GM19324 (cell line): ENCODE measurements around the gene ZW10.
"Not testable (repeated sequence)": the region's sequence is repeated elsewhere in the genome, so short reads cannot be mapped to it uniquely, and the experiment has no call there.

Source experiments
- ATAC-seq: cut with Tn5 transposase; IDR thresholded peaks from one replicate; pipeline ENCODE4 v1.9.1; 2021; ENCODE audit warnings: mild to moderate bottlenecking, moderate library complexity; ENCODE audit not compliant: unreplicated experiment, low FRiP score

Gene ZW10

GRCh38 chr11:113773416-113774173, at the start of gene ZW10:
TSS of gene ZW10 (minus strand) at chr11:113773692. CDS start at chr11:113773666, 26 bp downstream.
- ATAC-seq: peak; percentile 99

- no peak for ATAC-seq
Measured at GRCh38 chr11:113818426-113818825, 44.9 kb upstream of the ZW10 start.

DNA sequence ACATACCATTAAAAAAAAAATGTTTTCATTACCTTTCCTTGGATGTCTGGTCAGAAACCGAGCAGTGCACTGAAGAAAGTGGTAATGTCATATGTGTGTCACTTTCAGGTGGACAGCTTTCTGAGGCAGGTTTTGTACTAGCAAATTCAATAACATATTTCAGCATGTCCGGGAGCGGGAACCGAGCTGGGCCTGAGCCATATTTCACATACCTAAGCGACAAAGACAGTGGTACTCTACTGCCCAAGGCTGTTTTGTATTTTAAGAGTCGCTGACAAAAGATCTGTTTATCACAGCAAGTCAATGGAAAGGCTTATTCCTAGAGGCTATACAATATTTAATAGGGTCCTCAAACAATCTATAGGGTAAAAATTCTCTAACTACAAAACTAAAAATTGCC, 44.1 kb upstream of the ZW10 start:
- no peak for ATAC-seq

DNA sequence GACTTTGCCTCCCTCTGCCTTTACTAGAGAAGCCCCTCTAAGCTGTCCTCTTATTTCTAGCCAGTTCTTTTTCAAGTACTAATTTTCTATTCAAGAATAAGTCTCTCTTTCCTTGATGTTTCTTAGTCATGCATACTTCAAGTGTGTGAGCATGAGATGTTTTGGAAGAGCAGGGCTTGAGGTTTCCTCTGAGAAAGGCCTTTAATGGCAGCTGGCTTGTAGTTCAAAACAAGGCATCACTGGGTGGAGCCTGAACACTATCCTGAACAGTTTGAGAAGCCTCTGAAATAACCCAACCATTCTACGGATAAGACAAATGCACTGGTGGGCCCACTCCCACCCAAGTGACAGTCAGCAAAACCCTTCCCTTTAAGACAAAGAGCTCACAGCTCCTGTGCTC, 43.7 kb upstream of the ZW10 start:
- ATAC-seq: no peak

GRCh38 chr11:113814181-113814580, 40.7 kb upstream of the ZW10 start:
- ATAC-seq: no peak

DNA sequence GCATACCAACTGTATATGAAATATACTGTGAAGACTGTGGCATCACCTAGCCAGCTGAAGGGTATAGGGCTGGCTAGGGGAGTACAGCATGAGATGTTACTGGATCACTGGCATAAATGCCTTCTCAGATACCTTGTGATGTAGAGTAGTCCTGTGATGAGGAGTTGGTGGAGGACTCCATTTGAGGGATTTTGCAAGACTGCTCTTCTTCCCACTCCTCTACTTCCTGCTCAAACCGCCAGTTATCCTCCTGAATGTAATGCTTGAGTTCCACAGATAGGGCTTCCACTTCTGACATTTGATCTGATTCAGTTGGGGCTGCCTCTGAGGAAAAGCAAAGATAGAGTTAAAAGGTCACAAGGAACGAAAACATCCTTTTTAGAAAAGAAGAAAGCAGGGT, 35.4 kb upstream of the ZW10 start:
- no peak for ATAC-seq

DNA sequence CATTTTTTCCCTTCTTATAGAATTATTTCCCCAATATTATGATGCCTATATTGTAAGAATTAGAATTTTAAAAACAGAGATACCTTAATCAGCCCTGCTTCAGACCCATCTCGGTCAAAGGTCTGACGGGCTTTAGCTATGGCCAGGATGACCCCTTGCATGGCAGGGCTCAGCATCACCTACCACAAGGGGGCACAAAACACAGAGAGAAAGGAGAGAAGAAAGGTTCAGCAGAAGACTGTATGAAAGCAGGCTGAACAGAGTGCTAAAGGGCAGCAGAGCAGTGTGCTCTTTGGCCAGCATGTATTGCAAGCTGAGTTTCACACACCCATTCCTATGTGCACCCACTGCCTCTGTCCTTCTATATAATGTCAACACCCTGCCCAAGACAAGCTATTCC, 32.9 kb upstream of the ZW10 start:
- ATAC-seq: peak; percentile 57

DNA sequence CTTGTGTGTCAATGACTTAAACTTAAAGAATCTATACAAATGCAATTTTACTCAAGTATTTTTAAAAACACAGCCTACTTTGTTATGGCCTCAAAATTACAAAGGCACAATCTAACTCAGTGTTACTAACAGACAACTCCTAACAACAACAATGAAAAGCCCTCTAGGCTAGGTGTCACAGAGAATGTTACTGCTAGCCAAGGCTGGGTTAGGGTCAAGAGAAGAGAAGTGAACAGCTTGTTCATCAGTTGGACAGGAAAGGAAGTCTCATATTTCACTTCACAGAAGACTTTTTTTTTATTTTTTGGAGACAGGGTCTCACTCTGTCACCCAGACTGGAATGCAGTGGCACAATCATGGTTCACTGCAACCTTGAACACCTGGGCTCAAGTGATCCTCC, 32.1 kb upstream of the ZW10 start:
- ATAC-seq: no peak

- ATAC-seq: no peak
Measured at GRCh38 chr11:113802621-113803020, 29.1 kb upstream of the ZW10 start.

- no peak for ATAC-seq
Measured at GRCh38 chr11:113796663-113797259, 23.3 kb upstream of the ZW10 start.

DNA sequence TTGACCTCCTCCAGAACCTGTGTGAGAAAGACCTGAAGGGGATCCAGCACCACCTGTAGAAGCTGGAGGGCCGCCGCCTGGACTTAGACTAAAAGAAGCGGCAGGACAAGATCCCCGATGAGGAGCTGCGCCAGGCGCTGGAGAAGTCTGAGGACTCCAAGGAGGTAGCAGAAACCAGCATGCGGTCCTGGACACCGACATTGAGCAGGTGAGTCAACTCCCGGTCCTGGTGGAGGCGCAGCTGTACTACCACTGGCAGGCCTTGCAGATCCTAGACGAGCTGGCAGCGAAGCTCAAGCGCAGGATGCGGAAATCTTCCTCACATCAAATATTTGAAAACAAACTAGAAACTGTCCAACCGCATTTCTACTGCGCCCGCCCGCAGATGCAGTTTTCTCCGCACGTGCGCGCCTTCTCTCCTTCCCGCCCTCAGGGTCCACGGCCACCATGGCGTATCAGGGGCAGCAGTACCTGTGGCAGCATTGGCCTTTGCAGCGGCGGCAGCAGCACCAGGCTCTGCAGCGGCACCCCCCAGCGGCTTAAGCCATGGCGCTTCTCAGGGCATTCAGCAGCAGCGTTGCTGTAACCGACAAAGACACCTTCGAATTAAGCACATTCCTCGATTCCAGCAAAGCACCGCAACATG, 16.3 kb upstream of the ZW10 start:
- ATAC-seq: no peak

- ATAC-seq: not testable (repeated sequence)
Measured at GRCh38 chr11:113789016-113789415, 15.5 kb upstream of the ZW10 start.

DNA sequence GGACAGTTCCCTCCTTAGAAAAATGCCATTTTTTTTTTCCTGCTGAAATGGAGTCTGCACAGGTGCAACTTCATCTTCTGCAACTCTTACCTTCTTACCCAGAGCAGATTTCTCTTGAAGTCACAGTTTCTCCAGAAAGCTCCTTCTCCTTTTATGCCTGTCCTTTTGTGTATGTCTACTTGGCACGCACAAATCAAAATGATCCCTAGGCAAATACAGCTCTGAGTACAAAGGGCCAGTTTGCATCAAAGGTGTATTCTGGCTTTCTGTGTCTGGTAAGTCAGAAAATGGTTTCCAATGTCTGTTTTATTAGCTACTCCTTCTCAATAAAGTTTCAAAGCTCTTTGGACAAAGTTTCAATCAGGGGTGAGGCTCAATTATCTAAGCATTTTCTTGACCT, 8.6 kb upstream of the ZW10 start:
- ATAC-seq: no peak

DNA sequence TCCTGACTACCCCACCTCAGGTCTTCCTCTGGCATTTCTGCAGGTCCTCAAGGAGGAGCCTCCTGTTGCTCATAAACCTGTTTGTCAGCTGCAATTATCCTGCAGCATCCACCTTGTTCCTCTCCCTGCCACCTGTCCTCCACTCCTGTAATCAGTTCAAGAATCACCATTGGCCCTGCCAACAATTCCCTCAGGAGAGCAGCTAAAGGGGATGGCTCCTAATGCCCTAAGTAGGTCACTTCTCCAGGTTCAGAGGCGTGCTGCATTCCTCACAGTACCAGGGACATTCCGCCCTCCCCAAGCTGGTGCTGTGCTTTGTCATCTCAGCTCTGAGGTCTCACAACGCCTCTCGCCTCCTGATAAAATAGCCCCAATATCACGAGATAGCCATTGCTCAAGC, 8.2 kb upstream of the ZW10 start:
- ATAC-seq: no peak

- ATAC-seq: no peak
Measured at GRCh38 chr11:113779496-113779895, 6.0 kb upstream of the ZW10 start, which contains the start of gene CLDN25. TSS of gene CLDN25 (plus strand) at chr11:113779796. CDS start at chr11:113779796, 0 bp downstream.

- no peak for ATAC-seq
Measured at GRCh38 chr11:113778111-113778910, 4.8 kb upstream of the ZW10 start.

DNA sequence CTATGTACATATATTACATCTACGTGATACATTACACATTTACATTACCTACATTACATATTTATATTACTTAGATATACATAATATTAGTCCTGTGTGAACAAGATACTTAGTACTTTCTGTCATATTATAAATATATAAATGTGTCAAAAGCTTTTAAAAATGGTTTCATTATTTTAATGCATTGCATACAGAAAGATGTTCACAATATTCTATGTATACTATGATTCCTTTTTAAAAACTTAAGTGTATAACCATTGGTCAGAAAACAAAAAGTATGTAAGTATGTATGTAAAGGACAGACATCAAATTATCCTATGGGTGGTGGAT, 647 bp upstream of the ZW10 start:
- ATAC-seq: no peak

DNA sequence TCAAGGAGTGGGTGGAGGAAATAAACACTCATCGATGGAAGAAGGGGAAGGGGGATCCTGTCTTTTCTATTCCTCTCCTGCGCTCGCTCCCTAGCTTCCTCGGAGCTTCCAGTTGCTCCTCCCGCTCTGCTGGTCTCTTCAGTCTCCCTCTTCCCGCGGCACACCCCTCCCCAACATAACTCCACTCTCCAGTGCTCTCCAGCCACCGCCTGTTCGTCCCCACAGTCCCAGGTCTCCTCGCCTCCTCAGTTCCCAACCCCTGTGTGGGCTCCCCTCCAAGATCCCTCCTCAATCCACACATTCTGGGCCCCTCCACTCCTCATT, 438 bp downstream of the ZW10 start:
- ATAC-seq: no peak

- ATAC-seq: no peak
Measured at GRCh38 chr11:113771964-113772363, 1.5 kb downstream of the ZW10 start.

- ATAC-seq: no peak
Measured at GRCh38 chr11:113764527-113765219, 8.8 kb downstream of the ZW10 start.

- not testable (repeated sequence) for ATAC-seq
Measured at GRCh38 chr11:113763040-113763439, 10.5 kb downstream of the ZW10 start.
